Measurements from ENCODE around the gene PRKCE.

DNA sequence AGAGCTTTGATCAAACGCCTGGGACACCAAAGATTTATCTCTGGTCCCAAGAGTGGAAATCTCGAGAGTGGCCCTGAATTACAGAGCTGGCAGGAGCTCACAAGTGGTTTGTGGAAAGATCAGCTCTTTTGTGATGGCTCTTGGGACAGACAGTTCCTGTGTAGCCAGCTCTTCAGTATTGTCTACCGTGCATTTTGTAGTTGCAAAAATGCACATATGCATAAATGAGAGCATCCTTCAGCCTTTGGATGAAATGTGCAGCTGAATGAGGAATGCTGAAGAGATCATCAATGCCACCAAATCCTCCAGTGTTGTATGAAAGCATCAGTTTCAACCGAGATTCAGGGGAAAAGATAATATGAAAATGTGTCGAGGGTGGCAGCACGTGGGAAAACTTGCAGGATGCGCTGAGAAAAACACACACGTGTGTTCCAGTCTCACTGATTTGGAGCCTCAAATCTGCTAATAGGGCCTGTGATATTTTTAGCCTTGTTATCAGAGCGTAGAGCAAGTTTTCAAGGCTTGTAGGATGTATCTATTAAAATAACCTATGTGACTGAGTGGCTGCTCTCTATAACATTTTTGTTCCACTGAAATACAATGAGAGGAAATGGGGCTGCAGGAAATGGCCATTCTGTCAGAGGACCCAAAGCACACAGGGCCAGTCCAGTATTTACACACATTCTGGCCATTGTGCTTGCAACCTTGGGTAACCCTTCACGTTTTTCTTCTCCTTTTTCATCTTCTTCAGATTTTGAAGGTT lies 138.7 kb downstream of the PRKCE start:
- TF ChIP-seq, protein P1, sequence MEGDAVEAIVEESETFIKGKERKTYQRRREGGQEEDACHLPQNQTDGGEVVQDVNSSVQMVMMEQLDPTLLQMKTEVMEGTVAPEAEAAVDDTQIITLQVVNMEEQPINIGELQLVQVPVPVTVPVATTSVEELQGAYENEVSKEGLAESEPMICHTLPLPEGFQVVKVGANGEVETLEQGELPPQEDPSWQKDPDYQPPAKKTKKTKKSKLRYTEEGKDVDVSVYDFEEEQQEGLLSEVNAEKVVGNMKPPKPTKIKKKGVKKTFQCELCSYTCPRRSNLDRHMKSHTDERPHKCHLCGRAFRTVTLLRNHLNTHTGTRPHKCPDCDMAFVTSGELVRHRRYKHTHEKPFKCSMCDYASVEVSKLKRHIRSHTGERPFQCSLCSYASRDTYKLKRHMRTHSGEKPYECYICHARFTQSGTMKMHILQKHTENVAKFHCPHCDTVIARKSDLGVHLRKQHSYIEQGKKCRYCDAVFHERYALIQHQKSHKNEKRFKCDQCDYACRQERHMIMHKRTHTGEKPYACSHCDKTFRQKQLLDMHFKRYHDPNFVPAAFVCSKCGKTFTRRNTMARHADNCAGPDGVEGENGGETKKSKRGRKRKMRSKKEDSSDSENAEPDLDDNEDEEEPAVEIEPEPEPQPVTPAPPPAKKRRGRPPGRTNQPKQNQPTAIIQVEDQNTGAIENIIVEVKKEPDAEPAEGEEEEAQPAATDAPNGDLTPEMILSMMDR (conservative IDR thresholded peaks at IDR 0.05; ENCODE audit: low read depth, low read length) = no peak
- TF ChIP-seq EZH2 (IDR thresholded peaks at IDR 0.05; ENCODE audit: borderline replicate concordance, low read depth, low read length, poor library complexity, severe bottlenecking) = no peak
